Endodermal cell (in vitro differentiated cells): ENCODE measurements around the gene SLIT1. TPM values are rescaled to one million over a fixed set of nuclear protein-coding genes. Genes with fewer than 3 reads are reported as not detected.

Experiments used
- DNase-seq: peaks from one replicate; pipeline ENCODE4 v3.0.0-alpha.2; 2017
- H3K27ac ChIP-seq: 2 replicates; pipeline ENCODE4 v1.5.1; 2013; ENCODE audit warnings: mild to moderate bottlenecking, low read depth, low read length, moderate library complexity
- H3K27me3 ChIP-seq: 2 replicates; pipeline ENCODE4 v1.6.1; 2013; ENCODE audit warnings: mild to moderate bottlenecking, low read length, moderate library complexity; ENCODE audit not compliant: insufficient read depth, control insufficient read depth, poor library complexity, severe bottlenecking
- H3K36me3 ChIP-seq: 2 replicates; pipeline ENCODE4 v1.7.0; 2013; ENCODE audit warnings: mild to moderate bottlenecking, low read length, moderate library complexity; ENCODE audit not compliant: control insufficient read depth, insufficient read depth
- H3K4me1 ChIP-seq: one replicate; pipeline ENCODE4 v1.7.0; 2013; ENCODE audit warnings: low read length; ENCODE audit not compliant: control insufficient read depth, insufficient read depth
- H3K4me3 ChIP-seq: 2 replicates; pipeline ENCODE4 v1.5.1; 2013; ENCODE audit warnings: mild to moderate bottlenecking, low read length, moderate library complexity
- H3K9ac ChIP-seq: 2 replicates; pipeline ENCODE4 v1.6.1; 2013; ENCODE audit warnings: mild to moderate bottlenecking, low read length, moderate library complexity; ENCODE audit not compliant: poor library complexity, severe bottlenecking; ENCODE audit errors: extremely low read depth
- H3K9me3 ChIP-seq: 2 replicates; pipeline ENCODE4 v1.6.1; 2013; ENCODE audit warnings: mild to moderate bottlenecking, low read length, moderate library complexity; ENCODE audit not compliant: control insufficient read depth
- H3K27ac Mint-ChIP-seq: 2 replicates; pipeline ENCODE4 v1.8.0; 2020; ENCODE audit warnings: mixed read lengths
- H3K27me3 Mint-ChIP-seq: 2 replicates; pipeline ENCODE4 v1.8.0; 2021; ENCODE audit warnings: mild to moderate bottlenecking, mixed read lengths; ENCODE audit not compliant: insufficient read depth
- H3K36me3 Mint-ChIP-seq: 2 replicates; pipeline ENCODE4 v1.8.0; 2020; ENCODE audit warnings: low read depth, mixed read lengths
- H3K4me1 Mint-ChIP-seq: 2 replicates; pipeline ENCODE4 v1.8.0; 2020; ENCODE audit warnings: mixed read lengths
- H3K4me3 Mint-ChIP-seq: 2 replicates; pipeline ENCODE4 v1.8.0; 2020; ENCODE audit warnings: mild to moderate bottlenecking, moderate library complexity, mixed read lengths
- H3K9me3 Mint-ChIP-seq: 2 replicates; pipeline ENCODE4 v1.8.0; 2020; ENCODE audit warnings: mild to moderate bottlenecking, mixed read lengths
- WGBS, 2 experiments: methylation state at CpG; one replicate each; pipeline versions ENCODE4 v1.1.5 to v1.1.7; 2013; ENCODE audit warnings: missing lambda C conversion rate in 2 of 2, mixed read lengths in 1 of 2; ENCODE audit not compliant: insufficient coverage in 1 of 2, insufficient read length in 1 of 2; 5-methylcytosine and 5-hydroxymethylcytosine counted together
- total RNA-seq, 2 donors: library from RNA; stranded (reverse); fragmentation: NEBNext Ultra II Directional in 1 of 2; extraction: Animal tissue kit (Norgen Biotek cat#: 25700) in 1 of 2; gene quantifications; 2 replicates in 1 of 2; 3 replicates in 1 of 2; pipeline ENCODE4 v1.2.1, GENCODE V29; 2021
- TF ChIP-seq, protein P1 (sequence below): fragments of 200-600 bp; sonication (generic); conservative IDR thresholded peaks from 2 replicates; pipeline ENCODE4 v1.5.0; 2021; ENCODE audit warnings: antibody characterized with exemption, mild to moderate bottlenecking

The SLIT1 gene
- total RNA-seq, 2 donors from 2014 or later = 0.97 to 2.4 TPM

DNA sequence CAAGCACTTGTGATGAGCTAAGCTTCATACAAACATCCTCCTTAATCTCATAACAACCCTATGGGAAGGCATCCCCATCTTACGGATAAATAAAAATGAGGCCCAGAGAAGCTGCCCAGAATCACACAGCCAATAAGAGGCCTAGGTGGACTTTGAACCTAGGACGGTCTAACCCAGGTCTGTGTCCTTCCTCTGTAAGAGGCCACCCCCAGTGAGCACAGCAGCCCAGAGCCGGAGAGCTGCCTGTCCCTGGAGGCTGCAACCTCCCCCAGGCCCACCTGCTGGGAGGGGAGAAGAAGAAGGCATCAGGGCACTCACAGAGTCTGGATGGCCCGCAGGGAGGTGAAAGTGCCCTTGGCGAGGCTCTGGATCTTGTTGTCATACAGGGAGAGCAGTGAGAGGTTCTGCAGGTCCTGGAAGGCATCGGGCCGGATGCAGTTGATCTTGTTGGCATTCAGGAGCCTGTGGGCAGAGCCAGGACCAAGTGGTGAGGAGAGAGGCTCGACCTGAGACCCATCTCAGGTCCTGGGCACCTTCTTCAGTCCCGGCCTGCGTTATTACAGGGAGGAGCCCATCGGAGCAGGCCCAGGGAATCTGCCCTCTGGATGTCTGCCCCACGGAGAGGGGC is 129.6 kb downstream of the SLIT1 start:
- TF ChIP-seq, protein P1, sequence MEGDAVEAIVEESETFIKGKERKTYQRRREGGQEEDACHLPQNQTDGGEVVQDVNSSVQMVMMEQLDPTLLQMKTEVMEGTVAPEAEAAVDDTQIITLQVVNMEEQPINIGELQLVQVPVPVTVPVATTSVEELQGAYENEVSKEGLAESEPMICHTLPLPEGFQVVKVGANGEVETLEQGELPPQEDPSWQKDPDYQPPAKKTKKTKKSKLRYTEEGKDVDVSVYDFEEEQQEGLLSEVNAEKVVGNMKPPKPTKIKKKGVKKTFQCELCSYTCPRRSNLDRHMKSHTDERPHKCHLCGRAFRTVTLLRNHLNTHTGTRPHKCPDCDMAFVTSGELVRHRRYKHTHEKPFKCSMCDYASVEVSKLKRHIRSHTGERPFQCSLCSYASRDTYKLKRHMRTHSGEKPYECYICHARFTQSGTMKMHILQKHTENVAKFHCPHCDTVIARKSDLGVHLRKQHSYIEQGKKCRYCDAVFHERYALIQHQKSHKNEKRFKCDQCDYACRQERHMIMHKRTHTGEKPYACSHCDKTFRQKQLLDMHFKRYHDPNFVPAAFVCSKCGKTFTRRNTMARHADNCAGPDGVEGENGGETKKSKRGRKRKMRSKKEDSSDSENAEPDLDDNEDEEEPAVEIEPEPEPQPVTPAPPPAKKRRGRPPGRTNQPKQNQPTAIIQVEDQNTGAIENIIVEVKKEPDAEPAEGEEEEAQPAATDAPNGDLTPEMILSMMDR = no peak
- WGBS, 2 experiments = 82 to 91% methylated on average over 7 to 12 of the region's 12 CpGs
- Histone ChIP-seq H3K27ac (no peak overlapping the region), H3K9ac (no peak overlapping the region), H3K4me1 (no peaks in the 10 kb centered on the region), H3K4me3 (no peak overlapping the region), H3K9me3 (no peaks in the 10 kb centered on the region), H3K36me3 (no peaks in the 10 kb centered on the region), H3K27me3 (no peaks in the 10 kb centered on the region)
- Mint-ChIP-seq H3K27ac (no peak overlapping the region), H3K27me3 (no peaks in the 10 kb centered on the region), H3K4me3 (no peak overlapping the region), H3K36me3 (no peaks in the 10 kb centered on the region), H3K9me3 (peaks cover 3% of the 10 kb centered on the region), H3K4me1 (no peaks in the 10 kb centered on the region)
- no peak for DNase-seq

DNA sequence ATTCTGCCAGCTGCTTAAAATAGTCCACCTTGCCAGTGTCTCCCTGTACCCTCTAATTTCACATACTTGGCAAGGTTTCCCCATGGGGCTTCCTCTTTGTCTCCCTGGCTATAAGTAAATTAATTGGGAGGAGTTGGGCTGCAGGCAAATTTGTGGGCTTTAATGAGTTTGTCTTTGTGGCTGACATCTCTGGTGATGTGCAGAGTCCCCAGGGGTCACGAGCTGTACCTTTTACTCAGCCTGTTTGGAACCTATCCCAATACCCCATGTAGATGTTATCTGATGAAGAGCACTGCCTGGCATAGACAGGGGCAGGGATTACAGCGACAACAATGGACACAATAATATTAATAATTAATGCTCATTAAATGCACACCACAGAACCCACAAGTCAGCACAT is 132.5 kb downstream of the SLIT1 start:
- no peaks in the 10 kb centered on the region for H3K36me3 ChIP-seq
- H3K36me3 Mint-ChIP-seq = no peaks in the 10 kb centered on the region
- H3K4me3 ChIP-seq = no peak overlapping the region
- no peaks in the 10 kb centered on the region for H3K4me1 ChIP-seq
- H3K27me3 ChIP-seq = no peaks in the 10 kb centered on the region
- TF ChIP-seq, protein P1 = no peak
- peak; percentile 23 for DNase-seq
- H3K27ac Mint-ChIP-seq = no peak overlapping the region
- no peak overlapping the region for H3K27ac ChIP-seq
- 70 to 100% methylated on average over 1 of the region's 2 CpGs for WGBS, 2 experiments
- H3K9me3 Mint-ChIP-seq = peaks cover 6% of the 10 kb centered on the region
- H3K4me1 Mint-ChIP-seq = no peaks in the 10 kb centered on the region
- H3K9me3 ChIP-seq = no peaks in the 10 kb centered on the region
- H3K9ac ChIP-seq = no peak overlapping the region
- no peaks in the 10 kb centered on the region for H3K27me3 Mint-ChIP-seq
- no peak overlapping the region for H3K4me3 Mint-ChIP-seq

DNA sequence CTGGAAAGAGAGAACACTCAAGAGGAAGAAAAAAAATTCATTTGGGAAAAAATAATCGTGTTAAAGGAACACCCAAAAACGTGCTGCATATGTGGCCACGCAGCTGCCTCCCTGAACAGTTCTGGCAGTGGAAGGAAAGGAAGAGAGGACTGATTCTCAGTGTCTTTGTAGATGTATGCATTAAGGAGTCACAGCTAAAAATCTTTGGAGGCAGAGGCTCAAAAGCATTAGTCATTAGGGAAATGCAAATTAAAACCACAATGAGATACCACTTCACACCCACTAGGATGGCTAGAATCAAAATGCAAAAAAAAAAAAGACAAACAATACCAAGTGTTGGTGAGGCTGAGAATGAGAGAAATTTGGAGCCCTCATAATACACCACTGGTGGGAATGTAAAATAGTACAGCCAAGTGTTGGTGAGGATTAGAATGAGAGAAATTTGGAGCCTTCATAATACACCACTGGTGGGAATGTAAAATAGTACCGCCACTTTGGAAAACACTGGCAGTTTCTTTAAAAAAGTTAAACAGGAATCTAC is 134.7 kb downstream of the SLIT1 start:
- TF ChIP-seq, protein P1 = no peak
- Histone ChIP-seq H3K36me3 (no peaks in the 10 kb centered on the region), H3K4me3 (no peak overlapping the region), H3K9ac (no peak overlapping the region), H3K4me1 (no peaks in the 10 kb centered on the region), H3K27me3 (no peaks in the 10 kb centered on the region), H3K9me3 (no peaks in the 10 kb centered on the region), H3K27ac (no peak overlapping the region)
- Mint-ChIP-seq H3K4me1 (no peaks in the 10 kb centered on the region), H3K36me3 (no peaks in the 10 kb centered on the region), H3K27me3 (no peaks in the 10 kb centered on the region), H3K9me3 (peaks cover 6% of the 10 kb centered on the region), H3K4me3 (no peak overlapping the region), H3K27ac (no peak overlapping the region)
- no peak for DNase-seq
- 78 to 85% methylated on average over 4 of the region's 4 CpGs for whole genome bisulfite sequencing, 2 experiments
